GM13976 (cell line): ENCODE results near the gene RNF40.
"Not testable (repeated sequence)": the region's sequence is repeated elsewhere in the genome, so short reads cannot be mapped to it uniquely, and the experiment has no call there.

Experiments used
- DNase-seq: peaks from one replicate; pipeline ENCODE4 v3.0.0; 2012; ENCODE audit warnings: low spot score
- in situ Hi-C: fragments of 300-500 bp; cut with MboI; formaldehyde crosslinking; loops from one replicate; pipeline ENCODE4 v1.12.0; 2022; ENCODE audit warnings: low sequenced_read_pairs, mixed read lengths, inconsistent platforms; ENCODE audit not compliant: unreplicated experiment
- TF ChIP-seq, protein P1 (sequence below): IDR thresholded peaks from 2 replicates; pipeline ENCODE4 v1.5.1; 2012; ENCODE audit warnings: borderline replicate concordance, mild to moderate bottlenecking; ENCODE audit not compliant: insufficient read depth; ENCODE audit errors: extremely low read depth, missing control alignments, control extremely low read depth

RNF40 gene

DNA sequence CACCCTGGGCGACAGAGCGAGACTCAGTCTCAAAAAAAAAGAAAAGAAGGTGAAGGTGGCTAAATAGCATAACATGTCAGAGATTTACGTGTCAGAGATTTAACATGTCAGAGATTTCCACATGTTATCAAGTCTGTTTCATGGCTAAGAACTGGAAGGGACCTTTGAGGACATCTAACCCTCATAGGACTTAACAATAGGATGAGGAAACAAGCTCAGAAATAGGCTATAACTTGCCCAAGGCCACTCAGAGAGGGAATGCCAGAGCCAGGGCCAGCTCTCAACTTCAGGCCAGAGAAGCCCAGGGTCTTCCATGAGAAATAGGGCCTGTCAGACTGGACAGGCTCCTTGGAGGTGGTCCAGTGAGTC is 51.7 kb downstream of the RNF40 start:
- in situ Hi-C loops: no loop called here
- DNase-seq: no peak
- TF ChIP-seq, protein P1, sequence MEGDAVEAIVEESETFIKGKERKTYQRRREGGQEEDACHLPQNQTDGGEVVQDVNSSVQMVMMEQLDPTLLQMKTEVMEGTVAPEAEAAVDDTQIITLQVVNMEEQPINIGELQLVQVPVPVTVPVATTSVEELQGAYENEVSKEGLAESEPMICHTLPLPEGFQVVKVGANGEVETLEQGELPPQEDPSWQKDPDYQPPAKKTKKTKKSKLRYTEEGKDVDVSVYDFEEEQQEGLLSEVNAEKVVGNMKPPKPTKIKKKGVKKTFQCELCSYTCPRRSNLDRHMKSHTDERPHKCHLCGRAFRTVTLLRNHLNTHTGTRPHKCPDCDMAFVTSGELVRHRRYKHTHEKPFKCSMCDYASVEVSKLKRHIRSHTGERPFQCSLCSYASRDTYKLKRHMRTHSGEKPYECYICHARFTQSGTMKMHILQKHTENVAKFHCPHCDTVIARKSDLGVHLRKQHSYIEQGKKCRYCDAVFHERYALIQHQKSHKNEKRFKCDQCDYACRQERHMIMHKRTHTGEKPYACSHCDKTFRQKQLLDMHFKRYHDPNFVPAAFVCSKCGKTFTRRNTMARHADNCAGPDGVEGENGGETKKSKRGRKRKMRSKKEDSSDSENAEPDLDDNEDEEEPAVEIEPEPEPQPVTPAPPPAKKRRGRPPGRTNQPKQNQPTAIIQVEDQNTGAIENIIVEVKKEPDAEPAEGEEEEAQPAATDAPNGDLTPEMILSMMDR: no peak

DNA sequence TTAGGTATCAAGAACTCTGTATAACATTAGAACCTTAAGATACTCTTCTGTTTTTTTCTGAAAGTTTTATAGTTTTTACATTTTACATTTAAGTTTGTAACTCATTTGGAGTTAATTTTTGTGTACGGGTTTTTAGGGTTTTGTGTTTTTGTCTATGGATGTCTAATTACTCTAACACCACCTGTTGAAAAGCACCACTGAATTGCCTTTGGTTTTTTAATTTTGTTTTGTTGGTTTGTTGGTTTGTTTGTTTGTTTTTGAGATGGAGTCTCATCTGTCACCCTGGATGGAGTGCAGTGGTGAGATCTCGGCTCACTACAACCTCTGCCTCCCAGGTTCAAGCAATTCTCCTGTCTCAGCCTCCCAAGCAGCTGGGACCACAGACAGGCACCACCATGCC is 54.6 kb downstream of the RNF40 start:
- in situ Hi-C loops: no loop called here
- no peak for DNase-seq
- TF ChIP-seq, protein P1: no peak

DNA sequence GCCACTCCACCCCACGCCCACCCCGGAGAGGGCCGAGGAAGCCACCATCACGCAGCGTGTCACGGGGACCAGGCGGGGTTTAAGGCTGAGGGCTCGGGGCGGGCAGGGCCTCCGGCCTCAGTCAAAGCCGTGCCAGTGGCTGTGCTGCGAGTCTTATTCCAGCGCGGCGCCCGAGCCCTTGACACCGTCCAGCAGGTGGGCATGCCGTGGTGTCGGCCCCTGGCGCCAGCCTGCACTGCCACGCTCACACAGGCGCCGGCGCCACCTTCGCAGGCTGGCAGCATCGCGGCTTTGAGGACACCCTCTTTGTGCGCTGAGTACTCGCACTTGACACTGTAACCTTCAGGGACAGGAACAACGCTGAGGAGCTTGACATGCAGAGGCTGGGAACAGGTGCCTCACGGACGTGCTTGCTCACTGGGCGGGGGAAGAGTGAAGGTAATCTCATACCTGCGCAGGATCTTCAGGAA is 58.9 kb downstream of the RNF40 start:
- DNase-seq: no peak
- TF ChIP-seq, protein P1: no peak
- in situ Hi-C loops: no loop called here

DNA sequence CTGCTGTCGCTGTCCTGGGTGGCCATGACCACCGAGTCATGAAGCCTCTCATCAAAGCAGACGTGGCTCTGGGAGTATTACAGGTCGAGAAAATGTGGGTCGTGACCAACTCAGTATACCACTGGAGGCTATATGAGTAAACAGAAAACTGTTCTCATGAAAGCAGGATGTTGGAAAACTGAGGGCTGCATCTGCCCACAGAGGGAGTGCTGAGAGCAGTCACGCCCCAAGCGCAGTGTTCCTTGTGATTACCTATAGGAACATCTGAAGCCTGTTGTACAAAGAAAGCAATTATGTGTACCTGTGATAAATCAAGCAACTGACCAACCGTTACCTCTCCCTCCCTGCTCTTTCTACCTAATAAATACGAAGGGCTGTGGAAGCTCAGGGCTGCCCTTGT is 59.3 kb downstream of the RNF40 start:
- in situ Hi-C loops, DNase-seq: not testable (repeated sequence)

DNA sequence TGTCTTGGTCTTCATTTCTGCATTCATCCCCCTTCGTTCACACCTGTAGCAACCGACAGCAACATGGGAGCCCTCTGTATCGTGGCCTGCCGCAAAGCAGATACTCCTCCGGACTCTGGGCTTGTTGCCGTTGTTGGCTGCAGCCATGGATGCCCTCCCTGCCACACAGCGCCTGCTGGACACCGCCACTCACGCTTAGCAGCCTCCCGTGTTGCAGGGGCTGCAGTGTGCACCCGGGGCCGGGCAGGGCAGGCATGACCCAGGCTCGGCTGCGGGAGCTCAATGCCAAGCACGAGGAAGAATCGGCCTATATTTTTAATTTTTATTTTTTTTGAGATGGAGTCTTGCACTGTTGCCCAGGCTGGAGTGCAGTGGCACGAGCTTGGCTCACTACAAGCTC is 59.8 kb downstream of the RNF40 start:
- TF ChIP-seq, protein P1: no peak
- DNase-seq: no peak
- in situ Hi-C loops: no loop called here
